NT2/D1 (cell line): Measurements from ENCODE around the gene RICTOR.

Experiments
- SUZ12 ChIP-seq: IDR thresholded peaks from 2 replicates; pipeline ENCODE4 v1.6.1; 2011; ENCODE audit not compliant: insufficient read length, insufficient read depth; ENCODE audit errors: extremely low read depth
- ZNF274 ChIP-seq: IDR thresholded peaks from 2 replicates; pipeline ENCODE4 v1.6.1; 2011; ENCODE audit warnings: mild to moderate bottlenecking, low read depth, low read length

DNA sequence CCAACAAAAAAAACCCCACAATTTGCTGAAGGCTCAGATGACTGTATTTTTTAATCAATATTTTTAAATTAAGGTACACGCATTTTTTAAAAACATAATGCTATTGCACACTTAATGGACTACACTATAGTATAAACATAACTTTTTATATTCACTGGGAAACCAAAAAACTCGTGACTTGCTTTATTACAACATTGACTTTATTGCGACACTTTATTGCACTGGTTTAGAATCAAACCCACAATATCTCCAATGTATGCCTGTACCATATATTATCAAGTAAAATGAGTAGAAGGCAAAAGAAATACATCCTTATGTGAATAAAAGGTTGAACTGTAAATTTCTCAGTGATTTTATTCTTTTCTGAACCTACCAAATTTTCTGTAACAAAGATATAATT lies 53.7 kb downstream of the RICTOR start:
- TF ChIP-seq SUZ12 (no peak), ZNF274 (no peak)
